GM12891 (cell line): ENCODE measurements around the gene WIPF1.

Experiments used
- POLR2A ChIP-seq: IDR thresholded peaks from 2 replicates; pipeline ENCODE4 v1.6.1; 2011; ENCODE audit warnings: low read depth, low read length, control low read depth
- POLR2AphosphoS5 ChIP-seq: IDR thresholded peaks from 2 replicates; pipeline ENCODE4 v1.6.1; 2011; ENCODE audit warnings: low read depth, low read length, control low read depth
- SPI1 ChIP-seq: IDR thresholded peaks from 2 replicates; pipeline ENCODE4 v1.6.1; 2011; ENCODE audit warnings: low read depth, low read length, control low read depth
- TAF1 ChIP-seq: IDR thresholded peaks from 2 replicates; pipeline ENCODE4 v1.6.1; 2011; ENCODE audit warnings: low read depth, low read length, control low read depth

GRCh38 chr2:174588463-174588862 lies 9.1 kb downstream of the WIPF1 start:
- TF ChIP-seq POLR2AphosphoS5 (no peak), TAF1 (no peak), SPI1 (no peak), POLR2A (no peak)
